Immature natural killer cell (primary cell): ENCODE results near the gene ZCCHC24. TPM values are rescaled to one million over a fixed set of nuclear protein-coding genes. Genes with fewer than 3 reads are reported as not detected.

ENCODE experiments used
- DNase-seq, 3 donors: peaks; one replicate each; pipeline ENCODE4 v3.0.0; 2022; ENCODE audit warnings: mixed read lengths in 1 of 3
- H3K27ac Mint-ChIP-seq, 6 donors: one replicate each; pipeline ENCODE4 v1.8.0; 2020; ENCODE audit warnings: mixed read lengths in 6 of 6, mild to moderate bottlenecking in 5 of 6, inconsistent platforms in 4 of 6, moderate library complexity in 3 of 6
- H3K27me3 Mint-ChIP-seq, 3 donors: one replicate each; pipeline ENCODE4 v1.8.0; 2020 to 2021; ENCODE audit warnings: low read depth in 3 of 3, mild to moderate bottlenecking in 3 of 3, mixed read lengths in 3 of 3, moderate library complexity in 3 of 3, inconsistent platforms in 1 of 3
- H3K36me3 Mint-ChIP-seq, 3 donors: one replicate each; pipeline ENCODE4 v1.8.0; 2020; ENCODE audit warnings: mixed read lengths in 3 of 3, inconsistent platforms in 2 of 3, mild to moderate bottlenecking in 2 of 3
- H3K4me1 Mint-ChIP-seq, 2 donors: one replicate each; pipeline ENCODE4 v1.8.0; 2020; ENCODE audit warnings: inconsistent platforms in 2 of 2, mild to moderate bottlenecking in 2 of 2, mixed read lengths in 2 of 2, moderate library complexity in 1 of 2
- H3K4me3 Mint-ChIP-seq, 5 donors: one replicate each; pipeline ENCODE4 v1.8.0; 2020; ENCODE audit warnings: mild to moderate bottlenecking in 5 of 5, mixed read lengths in 5 of 5, inconsistent platforms in 3 of 5, moderate library complexity in 3 of 5
- H3K9me3 Mint-ChIP-seq, 6 donors: one replicate each; pipeline ENCODE4 v1.8.0; 2020; ENCODE audit warnings: mild to moderate bottlenecking in 6 of 6, mixed read lengths in 6 of 6, inconsistent platforms in 4 of 6, moderate library complexity in 3 of 6
- polyA plus RNA-seq, 3 donors: library from polyadenylated mRNA; unstranded; fragments of 300-500 nt; fragmentation: Illumina TruSeq; gene quantifications; one replicate each; pipeline ENCODE4 v1.2.3, GENCODE V29; 2021

ZCCHC24 gene
- polyA plus RNA-seq, 3 donors from 2014 or later, result 1.6 to 2.2 (median 1.7) TPM

- no peaks in the 10 kb centered on the region for H3K36me3 Mint-ChIP-seq
- H3K27ac Mint-ChIP-seq, result no peak overlapping the region
- no peak for DNase-seq
These were observed 41.2 kb downstream of the ZCCHC24 start for GRCh38 chr10:79404231-79404609.

GRCh38 chr10:79403441-79404230 lies 41.8 kb downstream of the ZCCHC24 start:
- H3K27ac Mint-ChIP-seq, result peak overlapping the region in 1 of 6 donors; percentile 58
- no peak for DNase-seq

More at GRCh38 chr10:79404231-79404609, 41.2 kb downstream of the ZCCHC24 start:
- Mint-ChIP-seq H3K4me1 (peaks cover 0 to 3% of the 10 kb centered on the region in 2 donors), H3K27me3 (peaks cover 0 to 5% (median 3%) of the 10 kb centered on the region in 3 donors), H3K4me3 (no peak overlapping the region), H3K9me3 (no peaks in the 10 kb centered on the region)

DNA sequence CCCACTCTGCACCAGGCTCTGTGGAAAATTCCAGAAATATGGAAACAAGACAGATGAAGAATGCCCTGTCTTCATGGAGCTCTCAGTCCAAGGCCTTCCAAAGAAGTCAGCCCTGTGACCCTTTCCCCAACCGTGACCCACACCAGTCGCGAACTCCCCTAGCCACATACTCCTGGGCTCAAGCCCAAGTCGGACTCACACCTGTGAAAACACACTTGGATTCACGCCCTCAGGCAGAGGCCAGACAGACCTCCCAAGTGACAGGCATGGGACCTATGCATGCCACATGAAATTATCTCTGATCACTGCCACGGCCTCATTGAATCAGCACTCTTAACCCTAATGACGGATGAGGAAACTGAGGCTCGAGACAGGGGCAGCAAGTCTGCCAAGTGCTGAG lies 42.5 kb downstream of the ZCCHC24 start:
- Mint-ChIP-seq H3K4me3 (no peak overlapping the region), H3K4me1 (peaks cover 0 to 3% of the 10 kb centered on the region in 2 donors), H3K27ac (no peak overlapping the region), H3K9me3 (no peaks in the 10 kb centered on the region), H3K36me3 (no peaks in the 10 kb centered on the region), H3K27me3 (peaks cover 0 to 3% (median 1%) of the 10 kb centered on the region in 3 donors)
- no peak for DNase-seq

More at GRCh38 chr10:79403441-79404230, 41.8 kb downstream of the ZCCHC24 start:
- Mint-ChIP-seq H3K36me3 (no peaks in the 10 kb centered on the region), H3K4me1 (peaks cover 0 to 3% of the 10 kb centered on the region in 2 donors), H3K27me3 (peaks cover 0 to 4% (median 1%) of the 10 kb centered on the region in 3 donors), H3K9me3 (no peaks in the 10 kb centered on the region), H3K4me3 (no peak overlapping the region)

DNA sequence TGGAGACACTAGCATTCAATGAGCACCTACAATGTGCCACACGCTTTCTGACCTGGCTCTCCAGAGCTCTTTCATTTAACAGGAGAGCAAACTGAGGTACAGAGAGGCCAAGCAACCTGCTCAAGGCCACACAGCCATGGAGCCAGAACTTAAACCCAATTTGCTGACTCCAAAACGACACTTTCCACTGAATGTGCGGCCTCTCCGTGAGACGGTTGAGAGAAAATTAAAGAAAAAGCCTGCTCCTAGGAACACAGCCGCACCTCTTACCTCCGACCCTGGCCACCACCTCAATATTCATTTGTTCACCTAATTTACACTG lies 42.8 kb downstream of the ZCCHC24 start:
- DNase-seq, result no peak
- no peaks in the 10 kb centered on the region for H3K36me3 Mint-ChIP-seq
- H3K9me3 Mint-ChIP-seq, result no peaks in the 10 kb centered on the region
- peaks cover 0 to 3% (median 1%) of the 10 kb centered on the region in 3 donors for H3K27me3 Mint-ChIP-seq
- H3K4me3 Mint-ChIP-seq, result no peak overlapping the region
- no peak overlapping the region for H3K27ac Mint-ChIP-seq
- peaks cover 0 to 3% of the 10 kb centered on the region in 2 donors for H3K4me1 Mint-ChIP-seq

DNA sequence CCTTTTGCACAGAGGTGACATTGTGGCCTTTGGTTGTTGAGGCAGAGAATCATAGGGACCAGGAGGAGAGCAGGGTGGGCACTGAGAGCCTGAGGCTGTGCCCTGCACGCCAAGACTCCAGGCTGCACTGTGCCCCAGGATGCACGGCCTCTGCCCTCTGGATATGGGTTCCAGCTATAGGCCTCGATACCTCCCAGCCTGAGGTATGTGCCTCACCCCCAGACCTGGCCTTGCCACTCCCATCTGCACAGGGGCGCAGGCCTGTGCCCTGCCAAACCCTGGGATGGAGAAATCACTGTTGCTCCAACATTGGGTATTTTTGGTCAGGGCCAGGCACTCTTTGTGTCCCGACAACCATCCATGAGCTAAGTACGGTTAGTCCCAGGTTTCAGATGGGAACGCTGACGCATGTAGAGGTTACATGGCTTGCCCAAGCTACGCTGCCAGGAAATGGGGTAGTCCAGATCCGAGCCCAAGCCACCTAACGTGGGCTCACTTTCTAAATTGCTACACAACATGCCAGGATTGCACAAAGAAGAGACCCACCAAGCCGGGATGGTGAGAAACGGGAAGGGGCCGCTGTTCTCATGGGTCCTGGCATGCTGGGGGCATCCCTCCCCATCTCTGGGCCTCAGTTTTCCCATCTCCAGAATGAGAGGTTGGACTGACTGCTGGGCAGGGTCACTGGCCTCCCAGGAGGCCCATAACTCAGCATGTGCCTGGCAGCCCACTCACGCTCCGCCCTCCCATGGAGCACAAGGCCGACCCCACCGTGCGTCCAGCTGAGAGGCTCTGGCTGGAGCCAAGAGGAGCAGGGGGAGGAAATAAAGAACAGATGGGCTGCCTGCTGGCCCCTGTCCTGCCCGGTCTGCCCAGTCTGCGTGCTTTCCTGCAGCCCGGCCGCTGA lies 44.2 kb downstream of the ZCCHC24 start:
- Mint-ChIP-seq H3K36me3 (no peaks in the 10 kb centered on the region), H3K4me1 (peaks cover 0 to 3% of the 10 kb centered on the region in 2 donors), H3K4me3 (no peak overlapping the region), H3K9me3 (no peaks in the 10 kb centered on the region), H3K27ac (no peak overlapping the region), H3K27me3 (peaks cover 0 to 3% (median 1%) of the 10 kb centered on the region in 3 donors)
- no peak for DNase-seq

- peaks cover 0 to 6% (median 1%) of the 10 kb centered on the region in 3 donors for H3K27me3 Mint-ChIP-seq
- no peak overlapping the region for H3K4me3 Mint-ChIP-seq
- H3K4me1 Mint-ChIP-seq, result peaks cover 0 to 3% of the 10 kb centered on the region in 2 donors
- no peak overlapping the region for H3K27ac Mint-ChIP-seq
- peaks cover 0 to 7% (median 0%) of the 10 kb centered on the region in 3 donors for H3K36me3 Mint-ChIP-seq
- no peaks in the 10 kb centered on the region for H3K9me3 Mint-ChIP-seq
- peak; percentile 35 to 43 (median 41) for DNase-seq
These were observed 45.0 kb downstream of the ZCCHC24 start for GRCh38 chr10:79400146-79401004.

DNA sequence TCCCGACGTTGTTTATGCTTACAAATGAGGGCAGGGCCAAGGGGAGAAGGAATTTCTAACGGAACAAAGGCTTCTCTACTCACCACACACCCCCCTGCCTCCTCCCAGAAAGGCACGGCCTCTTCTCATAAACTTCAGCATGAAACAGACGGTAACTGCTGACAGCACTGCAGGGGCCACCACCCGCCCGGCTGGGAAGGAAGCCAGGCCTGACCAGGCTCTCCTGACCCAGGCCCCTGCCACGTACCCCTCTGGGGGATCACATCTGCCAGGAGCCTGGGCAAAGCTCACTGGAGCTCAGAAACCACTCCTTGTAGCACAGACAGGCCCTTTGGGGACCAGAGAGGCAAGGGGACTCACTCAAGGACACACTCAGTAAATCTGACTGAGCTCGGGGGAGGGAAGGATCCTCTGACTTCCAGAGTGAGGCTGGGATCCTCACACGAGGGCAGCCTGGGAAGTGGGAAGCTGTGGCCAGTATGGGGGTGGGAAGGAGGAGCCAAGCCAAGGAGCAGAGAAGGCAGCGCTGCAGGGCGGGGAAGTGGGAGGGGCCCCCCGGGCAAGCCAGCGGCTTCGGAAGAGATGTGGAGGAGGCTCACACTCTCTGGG lies 46.1 kb downstream of the ZCCHC24 start:
- no peak for DNase-seq
- peaks cover 0 to 6% (median 1%) of the 10 kb centered on the region in 3 donors for H3K27me3 Mint-ChIP-seq
- H3K4me1 Mint-ChIP-seq, result peaks cover 0 to 3% of the 10 kb centered on the region in 2 donors
- H3K27ac Mint-ChIP-seq, result no peak overlapping the region
- no peak overlapping the region for H3K4me3 Mint-ChIP-seq
- H3K9me3 Mint-ChIP-seq, result no peaks in the 10 kb centered on the region
- peaks cover 0 to 7% (median 0%) of the 10 kb centered on the region in 3 donors for H3K36me3 Mint-ChIP-seq

DNA sequence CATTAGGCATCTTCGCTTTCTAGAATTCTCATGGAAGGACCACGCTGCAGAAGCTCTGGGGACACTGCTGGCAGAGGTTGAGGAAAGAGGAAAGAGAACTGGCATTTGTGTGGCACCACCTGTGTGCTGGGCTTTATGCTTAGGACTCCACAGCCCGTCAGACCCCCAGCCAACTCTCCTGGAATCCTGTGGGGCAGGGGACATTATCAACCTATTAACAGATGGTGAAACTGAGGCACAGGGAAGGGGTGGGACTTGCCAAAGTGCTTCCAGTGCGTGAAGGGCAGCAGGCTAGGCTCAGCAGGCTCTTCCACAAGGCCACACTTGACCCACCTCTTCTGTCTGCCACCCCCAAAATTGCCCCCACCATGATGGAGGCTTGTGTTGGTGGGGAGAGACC lies 46.8 kb downstream of the ZCCHC24 start:
- DNase-seq, result no peak
- Mint-ChIP-seq H3K27ac (no peak overlapping the region), H3K27me3 (peaks cover 0 to 5% (median 1%) of the 10 kb centered on the region in 3 donors), H3K4me3 (no peak overlapping the region), H3K36me3 (peaks cover 0 to 7% (median 0%) of the 10 kb centered on the region in 3 donors), H3K4me1 (peaks cover 0 to 3% of the 10 kb centered on the region in 2 donors), H3K9me3 (no peaks in the 10 kb centered on the region)

- Mint-ChIP-seq H3K27me3 (peaks cover 0 to 7% (median 1%) of the 10 kb centered on the region in 3 donors), H3K4me3 (no peak overlapping the region), H3K27ac (no peak overlapping the region), H3K4me1 (peaks cover 0 to 3% of the 10 kb centered on the region in 2 donors), H3K9me3 (no peaks in the 10 kb centered on the region), H3K36me3 (peaks cover 0 to 8% (median 0%) of the 10 kb centered on the region in 3 donors)
- DNase-seq, result no peak
These were observed 47.7 kb downstream of the ZCCHC24 start for GRCh38 chr10:79397575-79398303.

GRCh38 chr10:79397051-79397450 lies 48.4 kb downstream of the ZCCHC24 start:
- no peak for DNase-seq
- Mint-ChIP-seq H3K27me3 (peaks cover 0 to 7% (median 0%) of the 10 kb centered on the region in 3 donors), H3K36me3 (peaks cover 0 to 13% (median 0%) of the 10 kb centered on the region in 3 donors), H3K4me1 (peaks cover 0 to 3% of the 10 kb centered on the region in 2 donors), H3K9me3 (no peaks in the 10 kb centered on the region), H3K4me3 (no peak overlapping the region), H3K27ac (no peak overlapping the region)

GRCh38 chr10:79396520-79396919 lies 48.9 kb downstream of the ZCCHC24 start:
- Mint-ChIP-seq H3K4me3 (no peak overlapping the region), H3K4me1 (peaks cover 0 to 3% of the 10 kb centered on the region in 2 donors), H3K9me3 (no peaks in the 10 kb centered on the region), H3K36me3 (peaks cover 0 to 13% (median 0%) of the 10 kb centered on the region in 3 donors), H3K27ac (no peak overlapping the region), H3K27me3 (peaks cover 0 to 7% (median 0%) of the 10 kb centered on the region in 3 donors)
- DNase-seq, result no peak

DNA sequence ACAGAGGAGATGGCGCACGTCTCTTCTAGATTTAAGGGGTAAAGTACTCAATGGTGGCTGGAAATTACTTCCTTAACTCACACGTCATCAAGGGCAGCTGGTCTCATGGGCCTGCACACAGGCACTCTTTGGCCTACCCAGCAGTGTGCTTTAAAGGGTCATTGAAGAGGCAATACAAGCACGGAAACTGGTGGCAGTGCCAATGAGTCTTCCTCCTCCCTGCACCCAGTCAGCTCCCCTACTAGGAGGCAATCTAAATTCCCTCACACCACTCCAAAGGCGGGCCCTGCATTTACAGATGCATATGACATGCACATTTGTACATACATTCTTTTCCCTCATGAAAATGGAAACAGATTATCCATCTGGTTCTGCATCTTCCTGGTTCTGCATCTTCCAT lies 50.8 kb downstream of the ZCCHC24 start:
- Mint-ChIP-seq H3K27me3 (peaks cover 0 to 7% (median 0%) of the 10 kb centered on the region in 3 donors), H3K4me3 (no peak overlapping the region), H3K4me1 (peaks cover 0 to 2% of the 10 kb centered on the region in 2 donors), H3K9me3 (no peaks in the 10 kb centered on the region), H3K36me3 (peaks cover 0 to 13% (median 0%) of the 10 kb centered on the region in 3 donors), H3K27ac (no peak overlapping the region)
- DNase-seq, result no peak
